A549 treated with CORT108297 at 1 μM for 4 hours (cell line): ENCODE results near the gene OTOF. TPM values are rescaled to one million over a fixed set of nuclear protein-coding genes. Genes with fewer than 3 reads are reported as not detected.

Source experiments
- total RNA-seq: library from RNA; stranded (reverse); fragments of 200-300 nt; extraction: Qiagen RNA extraction; gene quantifications from 5 replicates; pipeline ENCODE4 v1.2.3, GENCODE V29; 2022

Gene OTOF
- 0.05 to 0.15 TPM (median 0.07 TPM) in 5 replicates for total RNA-seq

GRCh38 chr2:26477911-26478253 lies at the start of gene OTOF:
Gene OTOF (minus strand): TSS chr2:26478124.

Other genes starting within 250 kb of the OTOF start
- 116 to 149 TPM (median 119 TPM) in 5 replicates for gene HADHA, start 233.5 kb downstream of the OTOF start, total RNA-seq
- 96.8 to 104 TPM (median 101 TPM) in 5 replicates for gene HADHB, start 233.2 kb downstream of the OTOF start, total RNA-seq
- gene SELENOI, start 132.0 kb downstream of the OTOF start, total RNA-seq: 17.3 to 20.9 TPM (median 19.6 TPM) in 5 replicates
- 0.07 to 0.25 TPM (median 0.16 TPM) in 5 replicates for gene ADGRF3, start 131.3 kb downstream of the OTOF start, total RNA-seq
- gene DRC1, start 76.2 kb downstream of the OTOF start, total RNA-seq: 0.19 to 0.34 TPM (median 0.25 TPM) in 5 replicates
- gene CIB4, start 163.2 kb upstream of the OTOF start, total RNA-seq: 0.16 to 0.34 TPM in 2 of 5 replicates, not detected in the others
- 0.53 to 1.2 TPM (median 1.0 TPM) in 5 replicates for gene KCNK3, start 214.6 kb upstream of the OTOF start, total RNA-seq